NCI-H1092 treated with DMSO at 0.1 percent for 48 hours (cell line): ENCODE results near the gene SLC29A2.
A peak's percentile ranks its signal among the peaks of the same experiment; 100 is the strongest.
"Not testable (repeated sequence)": the region's sequence is repeated elsewhere in the genome, so short reads cannot be mapped to it uniquely, and the experiment has no call there.

Experiments used
- DNase-seq: peaks from one replicate; lab custom pipeline; 2025; lab: John Stamatoyannopoulos, UW

SLC29A2 gene

GRCh38 chr11:66333896-66334604 is 37.5 kb downstream of the SLC29A2 start:
- no peak for DNase-seq

- no peak for DNase-seq
Observed at GRCh38 chr11:66333220-66333877, 38.2 kb downstream of the SLC29A2 start.

GRCh38 chr11:66332371-66333219 is 39.0 kb downstream of the SLC29A2 start:
- DNase-seq = no peak

GRCh38 chr11:66331542-66332370 is 39.8 kb downstream of the SLC29A2 start:
- no peak for DNase-seq

GRCh38 chr11:66330931-66331330 is 40.6 kb downstream of the SLC29A2 start:
- DNase-seq = no peak

- no peak for DNase-seq
Observed at GRCh38 chr11:66329165-66329673, 42.3 kb downstream of the SLC29A2 start.

GRCh38 chr11:66328302-66329144 is 43.0 kb downstream of the SLC29A2 start:
- peak; percentile 65 for DNase-seq

GRCh38 chr11:66328031-66328301 is 43.6 kb downstream of the SLC29A2 start:
- DNase-seq = no peak

- no peak for DNase-seq
Observed at GRCh38 chr11:66327171-66328030, 44.2 kb downstream of the SLC29A2 start.

GRCh38 chr11:66326261-66327111 is 45.1 kb downstream of the SLC29A2 start:
- DNase-seq = no peak

GRCh38 chr11:66325263-66325671 is 46.3 kb downstream of the SLC29A2 start:
- DNase-seq = no peak

- no peak for DNase-seq
Observed at GRCh38 chr11:66324664-66325063, 46.9 kb downstream of the SLC29A2 start.

GRCh38 chr11:66323684-66324083 is 47.9 kb downstream of the SLC29A2 start:
- DNase-seq = no peak

- no peak for DNase-seq
Observed at GRCh38 chr11:66322732-66323427, 48.7 kb downstream of the SLC29A2 start.

- no peak for DNase-seq
Observed at GRCh38 chr11:66321606-66322005, 50.0 kb downstream of the SLC29A2 start.

GRCh38 chr11:66320748-66321147 is 50.8 kb downstream of the SLC29A2 start:
- not testable (repeated sequence) for DNase-seq

GRCh38 chr11:66320289-66320688 is 51.3 kb downstream of the SLC29A2 start:
- DNase-seq = not testable (repeated sequence)

GRCh38 chr11:66318600-66318970 is 53.0 kb downstream of the SLC29A2 start:
- DNase-seq = no peak
